Astrocyte of the cerebellum (primary cell): ENCODE data around the gene ACOT13.
"Not testable (repeated sequence)": the region's sequence is repeated elsewhere in the genome, so short reads cannot be mapped to it uniquely, and the experiment has no call there.

Experiments used
- DNase-seq: peaks from one replicate; pipeline ENCODE4 v3.0.0-alpha.2; 2011; ENCODE audit warnings: low read depth
- H3K4me3 ChIP-seq: 2 replicates; pipeline ENCODE4 v1.5.1; 2011; ENCODE audit warnings: mild to moderate bottlenecking, low read depth, low read length, moderate library complexity
- CTCF ChIP-seq: IDR thresholded peaks from 2 replicates; pipeline ENCODE4 v1.5.1; 2012; ENCODE audit warnings: low read length, low read depth, moderate library complexity, mild to moderate bottlenecking; ENCODE audit errors: missing control alignments
- in situ Hi-C: cut with HindIII; loops from 2 replicates; pipeline ENCODE4 v1.10.0; 2017; ENCODE audit warnings: low sequenced_read_pairs

The ACOT13 gene

GRCh38 chr6:24632573-24632972 lies 34.3 kb upstream of the ACOT13 start:
- no peak for TF ChIP-seq CTCF
- no peak overlapping the region for H3K4me3 ChIP-seq
- in situ Hi-C loops = no loop called here
- DNase-seq = no peak

GRCh38 chr6:24636681-24637080 lies 30.2 kb upstream of the ACOT13 start:
- no peak for TF ChIP-seq CTCF
- no peak for DNase-seq
- in situ Hi-C loops = no loop called here
- no peak overlapping the region for H3K4me3 ChIP-seq

- no peak for TF ChIP-seq CTCF
- in situ Hi-C loops = no loop called here
- DNase-seq = no peak
- no peak overlapping the region for H3K4me3 ChIP-seq
Observed at GRCh38 chr6:24640166-24640565, 26.7 kb upstream of the ACOT13 start.

GRCh38 chr6:24640631-24641030 lies 26.2 kb upstream of the ACOT13 start:
- in situ Hi-C loops, H3K4me3 ChIP-seq, DNase-seq: not testable (repeated sequence)

- H3K4me3 ChIP-seq = no peak overlapping the region
- in situ Hi-C loops = no loop called here
- no peak for TF ChIP-seq CTCF
- DNase-seq = no peak
Observed at GRCh38 chr6:24642061-24642460, 24.8 kb upstream of the ACOT13 start.

GRCh38 chr6:24643920-24644319 lies 23.0 kb upstream of the ACOT13 start:
- no peak for TF ChIP-seq CTCF
- in situ Hi-C loops = no loop called here
- no peak overlapping the region for H3K4me3 ChIP-seq
- DNase-seq = no peak

GRCh38 chr6:24644377-24644776 lies 22.5 kb upstream of the ACOT13 start:
- H3K4me3 ChIP-seq = no peak overlapping the region
- in situ Hi-C loops = no loop called here
- no peak for DNase-seq
- no peak for TF ChIP-seq CTCF
